ENCODE data around the gene MZF1. TPM values are rescaled to one million over a fixed set of nuclear protein-coding genes. Genes with fewer than 3 reads are reported as not detected.

The MZF1 gene
- total RNA-seq, 1 donor, result 58.7 TPM

GRCh38 chr19:58515259-58515658, 57.9 kb downstream of the MZF1 start:
- DNase-seq (ENCODE audit: low read depth in 2 of 3, low spot score in 2 of 3), result no peak

GRCh38 chr19:58514564-58515022, 58.5 kb downstream of the MZF1 start:
- DNase-seq (ENCODE audit: low read depth in 2 of 3, low spot score in 2 of 3), result no peak

DNA sequence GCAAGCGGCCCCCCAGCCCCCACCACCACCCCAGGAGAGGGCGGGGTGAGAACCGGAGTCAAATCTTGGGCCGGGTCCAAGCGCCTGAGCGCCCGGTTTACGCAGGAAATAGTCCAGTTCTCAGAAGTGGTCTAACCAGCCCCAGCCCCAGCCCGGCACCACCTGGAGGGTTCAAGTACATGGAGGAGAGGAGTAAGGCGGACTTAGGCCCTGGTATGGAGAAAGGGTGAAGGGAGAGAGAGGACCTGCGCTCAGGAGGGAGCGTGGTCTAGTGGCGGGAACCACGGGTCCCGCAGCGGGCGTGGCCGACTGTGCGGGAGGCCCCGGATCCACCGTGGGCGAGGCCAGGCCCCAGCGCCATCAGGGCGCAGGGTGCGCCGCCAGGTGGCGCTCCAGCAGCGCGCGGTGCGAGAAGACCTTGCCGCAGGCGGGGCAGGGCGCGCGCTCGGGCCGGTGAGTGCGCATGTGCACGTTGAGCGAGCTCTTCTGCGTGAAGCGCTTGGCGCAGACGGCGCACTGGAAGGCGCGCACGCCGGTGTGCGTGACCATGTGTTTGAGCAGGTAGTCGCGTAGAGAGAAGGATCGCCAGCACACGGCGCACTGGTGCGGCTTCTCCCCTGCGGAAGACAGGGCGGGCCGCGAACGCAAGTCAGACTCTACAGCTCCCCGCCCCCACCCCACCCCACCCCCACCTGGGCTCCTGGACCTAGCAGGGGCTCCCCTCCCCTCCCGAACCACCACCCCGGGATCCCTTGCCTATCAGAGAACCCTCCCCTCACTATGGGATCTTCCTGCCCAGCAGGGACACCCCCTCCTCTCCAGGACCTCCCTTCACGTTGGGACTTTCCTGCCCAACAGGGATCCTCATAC, 59.2 kb downstream of the MZF1 start:
- DNase-seq (ENCODE audit: low read depth in 2 of 3, low spot score in 2 of 3), result peak; percentile 92 to 97 (median 92)

DNA sequence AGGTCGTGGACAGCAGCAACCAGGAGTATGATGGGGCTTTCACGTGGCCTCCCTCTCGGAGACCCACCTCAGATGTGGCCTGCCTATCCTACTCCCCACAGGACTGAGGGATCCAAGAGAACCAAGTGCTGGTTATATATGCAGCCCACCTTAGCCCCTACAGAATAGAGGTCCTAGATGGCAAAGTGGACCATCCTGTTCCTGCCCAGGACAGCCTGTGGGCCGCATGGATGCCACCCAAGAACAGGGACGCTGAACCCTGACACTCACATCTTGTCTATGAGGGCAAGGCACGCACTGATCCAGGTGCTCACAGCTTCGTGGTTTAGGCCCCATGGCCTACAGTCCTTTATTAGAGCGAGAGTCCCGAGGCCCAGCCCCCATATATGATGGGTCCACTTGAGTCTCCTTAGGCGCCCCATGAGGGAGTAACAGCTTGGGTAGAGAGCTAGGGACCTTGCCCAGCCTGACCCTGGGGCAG, 59.9 kb downstream of the MZF1 start:
- no peak for DNase-seq (ENCODE audit: low read depth in 2 of 3, low spot score in 2 of 3)

Small RNAs within 50 kb of the gene (small RNA-seq; reads per million reads assigned to genes)
- 0.47 reads per million for gene MIR6807
- gene RN7SL525P, result not detected

Other genes with a start within 250 kb of the MZF1 start
- gene ZSCAN22, start 246.3 kb downstream of the MZF1 start, total RNA-seq, result 3.0 TPM
- 10.0 TPM for gene A1BG, start 219.8 kb downstream of the MZF1 start, total RNA-seq
- gene ZNF497, start 210.6 kb downstream of the MZF1 start, total RNA-seq, result 4.8 TPM
- 6.2 TPM for gene ZNF837, start 192.3 kb downstream of the MZF1 start, total RNA-seq
- gene RPS5, start 186.1 kb downstream of the MZF1 start, total RNA-seq, result 7,116 TPM
- gene RNF225, start 177.7 kb downstream of the MZF1 start, total RNA-seq, result 0.81 TPM
- gene ZNF584, start 164.7 kb downstream of the MZF1 start, total RNA-seq, result 11.3 TPM
- 5.9 TPM for gene ZNF132, start 133.2 kb downstream of the MZF1 start, total RNA-seq
- gene ZNF324B, start 121.7 kb downstream of the MZF1 start, total RNA-seq, result 19.1 TPM
- gene ZNF324, start 106.3 kb downstream of the MZF1 start, total RNA-seq, result 21.3 TPM
- 16.2 TPM for gene ZNF446, start 97.0 kb downstream of the MZF1 start, total RNA-seq
- 24.2 TPM for gene SLC27A5, start 61.3 kb downstream of the MZF1 start, total RNA-seq
- 14.3 TPM for gene ZBTB45, start 53.5 kb downstream of the MZF1 start, total RNA-seq
- gene TRIM28, start 29.3 kb downstream of the MZF1 start, total RNA-seq, result 972 TPM
- gene CHMP2A, start 18.2 kb downstream of the MZF1 start, total RNA-seq, result 59.8 TPM
- 54.4 TPM for gene UBE2M, start 14.7 kb downstream of the MZF1 start, total RNA-seq

Measured in hematopoietic multipotent progenitor cell (in vitro differentiated cells).